Heart left ventricle (tissue), 16 donors: ENCODE results near the gene WDR13. TPM values are rescaled to one million over a fixed set of nuclear protein-coding genes. Genes with fewer than 3 reads are reported as not detected.
A peak's percentile ranks its signal among the peaks of the same experiment; 100 is the strongest.

Experiments used
- ATAC-seq, 4 donors: fragments of 200-7000 bp; cut with Tn5 transposase; one replicate each; pipeline ENCODE4 v1.9.1; 2020 to 2022; ENCODE audit warnings: moderate library complexity in 4 of 4, mild to moderate bottlenecking in 3 of 4, moderate number of reproducible peaks in 1 of 4
- DNase-seq, 5 donors: peaks; one replicate each; pipeline ENCODE4 v3.0.0-alpha.2; 2020
- H3K27ac ChIP-seq, 12 donors: fragments of 200-600 bp; sonication (generic) in 4 of 12; one replicate each; pipeline versions ENCODE4 v1.5.0 to v1.8.0; 2016 to 2022; ENCODE audit warnings: mild to moderate bottlenecking in 2 of 12
- H3K27me3 ChIP-seq, 9 donors: fragments of 200-600 bp; sonication (generic) in 2 of 9; one replicate each; pipeline versions ENCODE4 v1.5.1 to v1.8.0; 2016 to 2022; ENCODE audit warnings: mild to moderate bottlenecking in 3 of 9
- H3K36me3 ChIP-seq, 9 donors: fragments of 200-600 bp; sonication (generic) in 2 of 9; one replicate each; pipeline versions ENCODE4 v1.5.0 to v1.8.0; 2018 to 2022; ENCODE audit warnings: mild to moderate bottlenecking in 2 of 9
- H3K4me1 ChIP-seq, 12 donors: fragments of 200-600 bp; sonication (generic) in 4 of 12; one replicate each; pipeline versions ENCODE4 v1.5.0 to v1.8.0; 2016 to 2022; ENCODE audit warnings: mild to moderate bottlenecking in 3 of 12
- H3K4me3 ChIP-seq, 12 donors: fragments of 200-600 bp; sonication (generic) in 4 of 12; one replicate each; pipeline versions ENCODE4 v1.5.0 to v1.8.0; 2017 to 2022; ENCODE audit warnings: mild to moderate bottlenecking in 9 of 12, moderate library complexity in 4 of 12
- H3K9me3 ChIP-seq, 12 donors: fragments of 200-600 bp; sonication (generic) in 4 of 12; one replicate each; pipeline versions ENCODE4 v1.5.0 to v1.8.0; 2016 to 2022; ENCODE audit warnings: mild to moderate bottlenecking in 1 of 12
- CTCF ChIP-seq, 12 donors: fragments of 200-600 bp; sonication (generic) in 4 of 12; IDR thresholded peaks; one replicate each; pipeline versions ENCODE4 v1.5.0 to v1.8.0; 2018 to 2022; ENCODE audit warnings: antibody characterized with exemption in 12 of 12, mild to moderate bottlenecking in 5 of 12
- POLR2A ChIP-seq, 2 donors: fragments of 450-650 bp; IDR thresholded peaks; one replicate each; pipeline ENCODE4 v1.6.1; 2017; ENCODE audit warnings: antibody characterized with exemption in 2 of 2, mild to moderate bottlenecking in 2 of 2, moderate library complexity in 2 of 2
- WGBS, 4 donors: extraction: QIAGEN DNeasy Blood & Tissue Kit in 2 of 4; methylation state at CpG; one replicate each; pipeline versions ENCODE4 v1.1.5 to v1.1.7; 2013 to 2018; 5-methylcytosine and 5-hydroxymethylcytosine counted together
- intact Hi-C, 10 donors: fragments of 100-400 bp; cut with DNase I; formaldehyde crosslinking; loops; one replicate each; pipeline versions ENCODE4 v1.11.1 to v1.14.2; 2022
- polyA plus RNA-seq, 2 donors: library from polyadenylated mRNA; stranded (reverse); fragments of 200-250 nt; gene quantifications; one replicate each; pipeline ENCODE4 v1.2.3, GENCODE V29; 2013
- total RNA-seq, 9 donors: library from RNA; depleted of rRNA in 2 of 9; stranded (reverse); fragments of >200 nt in 2 of 9; fragmentation: NEBNext Ultra II Directional in 3 of 9; extraction: Animal tissue kit (Norgen Biotek cat#: 25700) in 3 of 9; gene quantifications; one replicate each; pipeline versions ENCODE4 v1.1.0 to v1.2.4, GENCODE V29; 2016 to 2023
- donor health status: ischemic (EF 13 %, LVEDD 7.1; RV severe dilation, severe dysfunction).
- donor health status: healthy with polysubstance abuse.
- donor health status: DM: no; HTN: yes; CAD: no.
- donor health status: DM: no; HTN: no; CAD: no.
- donor health status: ischemic (EF 25% LVEDD 6.9; RV normal size, moderate dysfunction).
- donor health status: ischemic (EF 25% LVEDD 5.7; RV mildly dilated, moderate dysfunction).
- donor health status: healthy.
- donor health status: DM: yes; HTN: yes; CAD: no.
- donor health status: ischemic (EF 35%, LVEDD 5.7; RV mildly dilated, moderate dysfunction).
- donor health status: nonischemic (EF 11% LVEDD 7.7; RV severe dilation, severe dysfunction).
- donor health status: DM: yes; HTN: yes; CAD: no.
- donor health status: PGD.
- donor health status: ischemic (EF 29% LVEDD 5.4; RV normal size, mild dysfunction).
- donor health status: nonischemic (EF 23%, LVEDD 6.1; RV moderate dilation, normal function).

Gene WDR13
- total and polyA plus RNA-seq, 11 donors, result 123 to 281 (median 198) TPM

- DNase-seq, result no peak
- 62 to 83% (median 73%) methylated on average over 1 of the region's 1 CpG for WGBS, 4 donors
- TF ChIP-seq CTCF (IDR thresholded peaks at IDR 0.05) (no peak), POLR2A (IDR thresholded peaks at IDR 0.05) (no peak)
Observed at GRCh38 chrX:48636301-48636700, 39.0 kb downstream of the WDR13 start.

GRCh38 chrX:48636776-48637175, 39.5 kb downstream of the WDR13 start:
- Histone ChIP-seq H3K27me3 (no peaks in the 10 kb centered on the region), H3K27ac (no peak overlapping the region), H3K36me3 (no peaks in the 10 kb centered on the region), H3K4me1 (peaks cover 0 to 4% (median 0%) of the 10 kb centered on the region in 12 donors), H3K9me3 (no peaks in the 10 kb centered on the region), H3K4me3 (no peak overlapping the region)
- TF ChIP-seq POLR2A (IDR thresholded peaks at IDR 0.05) (no peak), CTCF (IDR thresholded peaks at IDR 0.05) (no peak)
- WGBS, 4 donors, result 14 to 62% (median 48%) methylated on average over 2 of the region's 2 CpGs
- no peak for ATAC-seq
- intact Hi-C loops, result no loop called here
- DNase-seq, result no peak

More at GRCh38 chrX:48636301-48636700, 39.0 kb downstream of the WDR13 start:
- H3K27ac ChIP-seq, result no peak overlapping the region
- H3K4me3 ChIP-seq, result no peak overlapping the region
- no peaks in the 10 kb centered on the region for H3K9me3 ChIP-seq
- no peak for ATAC-seq
- no peaks in the 10 kb centered on the region for H3K36me3 ChIP-seq
- intact Hi-C loops, result no loop called here
- peaks cover 0 to 8% (median 0%) of the 10 kb centered on the region in 12 donors for H3K4me1 ChIP-seq
- H3K27me3 ChIP-seq, result no peaks in the 10 kb centered on the region

- Histone ChIP-seq H3K9me3 (no peaks in the 10 kb centered on the region), H3K36me3 (no peaks in the 10 kb centered on the region), H3K4me1 (peaks cover 0 to 4% (median 0%) of the 10 kb centered on the region in 12 donors), H3K27me3 (peaks cover 0 to 12% (median 0%) of the 10 kb centered on the region in 9 donors), H3K27ac (no peak overlapping the region), H3K4me3 (no peak overlapping the region)
- intact Hi-C loops, result loop anchor here in 1 of 10 donors (10.0 kb wide), 1 partner anchor 159 kb away; the partner anchor contains the start of gene HDAC6
- DNase-seq (no peak), ATAC-seq (no peak)
- WGBS, 4 donors, result 81 to 87% (median 86%) methylated on average over 7 of the region's 7 CpGs
- TF ChIP-seq POLR2A (IDR thresholded peaks at IDR 0.05), result no peak
- TF ChIP-seq CTCF (IDR thresholded peaks at IDR 0.05), result no peak
Observed at GRCh38 chrX:48645669-48646068, 48.4 kb downstream of the WDR13 start.

GRCh38 chrX:48648336-48648751, 51.1 kb downstream of the WDR13 start:
- Histone ChIP-seq H3K27me3 (peaks cover 0 to 12% (median 0%) of the 10 kb centered on the region in 9 donors), H3K4me1 (peaks cover 0 to 4% (median 0%) of the 10 kb centered on the region in 12 donors), H3K36me3 (no peaks in the 10 kb centered on the region), H3K4me3 (no peak overlapping the region), H3K9me3 (no peaks in the 10 kb centered on the region), H3K27ac (peak overlapping the region in 2 of 12 donors; percentile 9 to 45)
- DNase-seq, result peak in 4 of 5 donors; percentile 6 to 51 (median 30)
- 7 to 32% (median 19%) methylated on average over 6 of the region's 6 CpGs for WGBS, 4 donors
- no peak for TF ChIP-seq POLR2A (IDR thresholded peaks at IDR 0.05)
- peak in 10 of 12 donors; percentile 27 to 52 (median 38) for TF ChIP-seq CTCF (IDR thresholded peaks at IDR 0.05)
- intact Hi-C loops, result loop anchor here in 1 of 10 donors (10.0 kb wide), 1 partner anchor 156 kb away; the partner anchor contains the start of gene HDAC6
- ATAC-seq, result peak in 3 of 4 donors; percentile 76 to 83 (median 81)
